KMS-11 (cell line): Measurements from ENCODE around the gene HRAS.

Experiments used
- H2AFZ ChIP-seq: fragments of 200-600 bp; sonication (generic); 2 replicates; pipeline ENCODE4 v1.6.1; 2016; ENCODE audit warnings: antibody characterized with exemption, mixed run types, low read depth
- H3K27ac ChIP-seq: fragments of 200-600 bp; sonication (generic); 2 replicates; pipeline ENCODE4 v1.6.1; 2016; ENCODE audit warnings: mild to moderate bottlenecking, mixed run types
- H3K27me3 ChIP-seq: fragments of 200-600 bp; sonication (generic); 2 replicates; pipeline ENCODE4 v1.6.1; 2017; ENCODE audit warnings: mild to moderate bottlenecking, low read depth, mixed run types, moderate library complexity; ENCODE audit not compliant: insufficient read depth
- H3K36me3 ChIP-seq: fragments of 200-600 bp; sonication (generic); 2 replicates; pipeline ENCODE4 v1.6.1; 2017; ENCODE audit warnings: mild to moderate bottlenecking, mixed run types; ENCODE audit not compliant: insufficient read depth
- H3K4me1 ChIP-seq: fragments of 200-600 bp; sonication (generic); 2 replicates; pipeline ENCODE4 v1.6.1; 2016; ENCODE audit warnings: mild to moderate bottlenecking, low read depth, mixed run types; ENCODE audit not compliant: poor library complexity, severe bottlenecking
- H3K4me2 ChIP-seq: fragments of 200-600 bp; sonication (generic); 2 replicates; pipeline ENCODE4 v1.7.0; 2016; ENCODE audit warnings: mild to moderate bottlenecking, mixed run types
- H3K4me3 ChIP-seq: fragments of 200-600 bp; sonication (generic); IDR thresholded peaks from 2 replicates; pipeline ENCODE4 v1.6.1; 2017; ENCODE audit warnings: low read depth, low read length, mixed read lengths; ENCODE audit not compliant: insufficient read depth
- H3K79me2 ChIP-seq: fragments of 200-600 bp; sonication (generic); 2 replicates; pipeline ENCODE4 v1.6.1; 2016; ENCODE audit warnings: low read depth, mixed run types; ENCODE audit not compliant: insufficient read depth
- H3K9ac ChIP-seq: fragments of 200-600 bp; sonication (generic); 2 replicates; pipeline ENCODE4 v1.6.1; 2016; ENCODE audit warnings: mild to moderate bottlenecking, mixed run types
- H4K20me1 ChIP-seq: fragments of 200-600 bp; sonication (generic); 2 replicates; pipeline ENCODE4 v1.6.1; 2016; ENCODE audit warnings: mild to moderate bottlenecking, mixed run types; ENCODE audit not compliant: insufficient read depth
- TF ChIP-seq, protein P1 (sequence below): fragments of 200-600 bp; sonication (generic); conservative IDR thresholded peaks from 2 replicates; pipeline ENCODE4 v1.6.1; 2017; ENCODE audit warnings: low read depth, mild to moderate bottlenecking, antibody characterized with exemption, low read length, moderate library complexity, mixed read lengths

HRAS gene

DNA sequence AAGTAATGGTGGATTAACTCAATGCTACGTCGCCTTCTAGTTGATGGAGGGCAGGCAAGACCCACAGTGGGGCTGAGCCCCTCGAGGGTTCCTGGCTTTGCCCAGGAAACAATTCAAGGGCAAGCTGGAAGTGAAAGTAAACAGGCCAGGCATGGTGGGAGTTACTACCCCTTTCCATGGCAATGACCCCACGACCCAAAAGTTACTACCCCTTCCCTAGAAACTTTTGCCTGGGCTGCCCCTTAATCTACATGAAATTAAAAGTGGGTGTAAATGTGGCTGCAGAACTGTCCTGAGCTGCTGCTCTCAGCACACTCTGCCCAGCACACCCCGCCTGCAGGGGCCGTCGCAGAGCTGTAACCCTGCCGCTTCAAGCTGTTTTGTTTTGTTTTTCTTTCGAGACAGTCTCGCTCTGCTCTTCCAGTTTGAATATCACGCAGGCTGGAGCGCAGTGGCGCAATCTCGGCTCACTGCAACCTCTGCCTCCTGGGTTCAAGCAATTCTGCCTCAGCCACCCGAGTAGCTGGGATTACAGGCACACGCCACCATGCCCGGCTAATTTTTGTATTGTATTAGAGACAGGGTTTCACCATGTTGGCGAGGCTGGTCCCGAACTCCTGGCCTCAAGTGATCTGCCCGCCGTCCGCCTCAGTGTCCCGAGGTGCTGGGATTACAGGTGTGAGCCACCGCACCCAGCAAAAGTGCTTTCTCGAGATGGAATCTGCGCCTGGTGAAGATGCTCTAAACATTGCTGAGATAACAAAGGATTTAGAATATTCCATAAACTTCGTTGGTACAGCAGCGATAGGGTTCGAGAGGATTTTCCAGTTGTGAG, 22.4 kb downstream of the HRAS start:
- no peaks in the 10 kb centered on the region for H3K27me3 ChIP-seq
- H3K27ac ChIP-seq = no peak overlapping the region
- no peak overlapping the region for H2AFZ ChIP-seq
- no peaks in the 10 kb centered on the region for H3K36me3 ChIP-seq
- H3K9ac ChIP-seq = no peak overlapping the region
- no peaks in the 10 kb centered on the region for H3K4me1 ChIP-seq
- TF ChIP-seq, protein P1, sequence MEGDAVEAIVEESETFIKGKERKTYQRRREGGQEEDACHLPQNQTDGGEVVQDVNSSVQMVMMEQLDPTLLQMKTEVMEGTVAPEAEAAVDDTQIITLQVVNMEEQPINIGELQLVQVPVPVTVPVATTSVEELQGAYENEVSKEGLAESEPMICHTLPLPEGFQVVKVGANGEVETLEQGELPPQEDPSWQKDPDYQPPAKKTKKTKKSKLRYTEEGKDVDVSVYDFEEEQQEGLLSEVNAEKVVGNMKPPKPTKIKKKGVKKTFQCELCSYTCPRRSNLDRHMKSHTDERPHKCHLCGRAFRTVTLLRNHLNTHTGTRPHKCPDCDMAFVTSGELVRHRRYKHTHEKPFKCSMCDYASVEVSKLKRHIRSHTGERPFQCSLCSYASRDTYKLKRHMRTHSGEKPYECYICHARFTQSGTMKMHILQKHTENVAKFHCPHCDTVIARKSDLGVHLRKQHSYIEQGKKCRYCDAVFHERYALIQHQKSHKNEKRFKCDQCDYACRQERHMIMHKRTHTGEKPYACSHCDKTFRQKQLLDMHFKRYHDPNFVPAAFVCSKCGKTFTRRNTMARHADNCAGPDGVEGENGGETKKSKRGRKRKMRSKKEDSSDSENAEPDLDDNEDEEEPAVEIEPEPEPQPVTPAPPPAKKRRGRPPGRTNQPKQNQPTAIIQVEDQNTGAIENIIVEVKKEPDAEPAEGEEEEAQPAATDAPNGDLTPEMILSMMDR = no peak
- no peak overlapping the region for H3K4me2 ChIP-seq
- H4K20me1 ChIP-seq = no peaks in the 10 kb centered on the region
- no peak overlapping the region for H3K4me3 ChIP-seq
- H3K79me2 ChIP-seq = no peaks in the 10 kb centered on the region

DNA sequence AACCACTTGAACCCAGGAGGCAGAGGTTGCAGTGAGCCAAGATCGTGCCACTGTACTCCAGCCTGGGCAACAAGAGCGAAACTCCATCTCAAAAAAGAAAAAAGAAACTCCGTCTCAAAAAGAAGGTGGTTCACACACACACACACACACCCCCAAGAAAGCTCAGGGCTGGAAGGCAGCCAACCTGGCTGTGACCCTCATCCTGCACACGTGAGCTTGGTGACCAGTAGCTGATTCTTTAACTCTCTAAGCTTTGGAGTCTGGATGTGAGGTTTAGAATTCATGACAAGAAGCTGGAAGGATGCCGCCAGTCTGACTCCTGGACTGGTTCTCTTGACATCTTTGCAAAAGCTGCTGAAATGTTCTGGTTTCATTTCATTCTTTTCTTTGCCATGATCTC, 26.4 kb downstream of the HRAS start:
- Histone ChIP-seq H3K36me3 (no peaks in the 10 kb centered on the region), H3K27me3 (no peaks in the 10 kb centered on the region), H3K79me2 (peaks cover 16% of the 10 kb centered on the region), H3K4me2 (no peak overlapping the region), H3K4me3 (no peak overlapping the region), H3K9ac (no peak overlapping the region), H3K27ac (no peak overlapping the region), H2AFZ (no peak overlapping the region), H3K4me1 (peaks cover 14% of the 10 kb centered on the region), H4K20me1 (no peaks in the 10 kb centered on the region)
- TF ChIP-seq, protein P1 = no peak

DNA sequence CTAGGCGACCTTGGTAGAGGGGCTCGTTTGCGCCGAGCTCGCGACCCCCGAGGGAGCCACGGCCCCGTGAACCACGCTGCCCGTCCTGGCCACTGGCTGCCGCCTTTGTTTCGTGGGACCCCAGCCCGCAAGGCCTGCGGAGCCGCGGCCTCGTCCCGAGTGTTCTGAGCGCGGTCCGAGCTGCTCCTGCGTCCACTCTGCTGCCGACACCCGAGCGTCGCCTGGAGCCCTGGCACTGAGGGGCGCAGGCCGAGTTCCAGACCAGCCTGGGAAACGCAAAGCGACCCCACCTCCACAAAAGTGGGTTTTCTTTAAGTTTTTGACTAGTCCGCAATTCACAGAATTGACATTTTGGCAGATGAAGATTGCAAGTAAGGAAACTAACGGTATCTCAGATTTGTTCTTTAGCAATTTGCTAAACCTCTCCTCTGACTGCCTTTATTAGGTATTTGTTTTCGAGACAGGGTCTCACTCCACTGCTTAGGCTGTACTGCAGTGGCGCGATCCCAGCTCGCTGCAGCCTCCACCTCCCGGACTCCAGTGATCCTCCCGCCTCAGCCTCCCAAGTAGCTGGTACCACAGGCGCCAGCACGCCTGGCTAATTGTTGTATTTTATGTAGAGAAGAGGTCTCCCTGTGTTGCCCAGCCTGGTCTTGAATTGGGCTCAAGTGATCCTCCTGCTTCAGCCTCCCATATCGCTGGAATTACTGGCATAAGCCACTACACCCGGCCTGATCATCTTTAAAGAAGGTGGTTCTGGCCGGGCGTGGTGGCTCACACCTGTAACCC, 27.5 kb downstream of the HRAS start:
- H3K4me1 ChIP-seq = peaks cover 14% of the 10 kb centered on the region
- H3K4me2 ChIP-seq = peak overlapping the region; percentile 48; the same call in 1 of the 2 replicates
- no peak overlapping the region for H3K4me3 ChIP-seq
- no peaks in the 10 kb centered on the region for H3K36me3 ChIP-seq
- peak overlapping the region; percentile 32; the same call in 1 of the 2 replicates for H3K27ac ChIP-seq
- no peaks in the 10 kb centered on the region for H3K27me3 ChIP-seq
- peaks cover 16% of the 10 kb centered on the region for H3K79me2 ChIP-seq
- TF ChIP-seq, protein P1 = no peak
- peak overlapping the region; percentile 41; the same call in 1 of the 2 replicates for H2AFZ ChIP-seq
- peak overlapping the region; percentile 35; the same call in 1 of the 2 replicates for H3K9ac ChIP-seq
- no peaks in the 10 kb centered on the region for H4K20me1 ChIP-seq

DNA sequence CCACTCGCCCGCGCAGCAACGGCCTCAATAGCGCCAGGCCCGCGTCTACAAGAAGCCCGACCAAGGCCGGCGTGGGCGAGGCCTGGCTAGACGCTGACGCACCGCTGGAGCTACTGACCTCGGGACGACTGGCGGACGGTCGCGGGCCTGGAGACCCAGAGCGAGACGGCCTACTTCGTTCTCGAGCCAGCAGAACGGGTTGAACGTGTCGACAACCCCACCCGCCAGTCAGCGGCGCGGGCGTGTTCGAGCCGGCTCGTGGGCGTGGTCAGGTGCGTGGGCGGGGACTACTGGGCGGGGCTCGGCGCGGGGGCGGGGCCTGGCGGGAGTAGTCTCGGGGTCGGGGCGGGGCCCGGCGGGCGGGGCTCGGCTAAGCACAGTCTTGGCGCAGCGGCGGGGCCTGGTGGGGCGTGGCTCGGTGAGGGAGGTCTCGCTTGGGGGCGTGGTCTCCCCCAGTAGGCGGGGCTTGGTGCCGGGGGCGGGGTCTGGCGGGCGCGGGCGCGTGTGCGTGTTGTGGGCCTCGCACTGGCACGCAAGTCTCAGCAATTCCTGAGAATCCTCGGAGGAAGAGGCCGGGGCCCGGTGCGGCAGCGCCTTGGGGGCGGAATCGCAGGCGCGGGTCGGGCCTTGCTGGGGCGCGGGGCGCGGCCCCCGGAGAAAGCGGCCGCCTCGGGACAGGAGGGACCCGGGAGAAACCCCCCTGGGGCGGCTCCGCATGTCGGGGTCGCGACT, 28.2 kb downstream of the HRAS start, which contains the start of gene RNH1:
Gene RNH1 (minus strand): TSS at position 248 of the 732 bp plus-strand sequence. CDS start 5,080 bp downstream, outside the sequence.
- no peaks in the 10 kb centered on the region for H3K27me3 ChIP-seq
- peak within 1 kb of the TSS; percentile 100 for H3K9ac ChIP-seq
- peaks cover 16% of the 10 kb centered on the region for H3K79me2 ChIP-seq
- H3K27ac ChIP-seq = peak within 1 kb of the TSS; percentile 100
- peaks cover 14% of the 10 kb centered on the region for H3K4me1 ChIP-seq
- no peak within 1 kb of the TSS for H3K4me3 ChIP-seq
- H2AFZ ChIP-seq = peak within 1 kb of the TSS; percentile 82
- no peaks in the 10 kb centered on the region for H3K36me3 ChIP-seq
- TF ChIP-seq, protein P1 = no peak
- H4K20me1 ChIP-seq = no peaks in the 10 kb centered on the region
- H3K4me2 ChIP-seq = peak within 1 kb of the TSS; percentile 55
